GM12801 (cell line): Measurements from ENCODE around the gene TMEM98.

Experiments used
- CTCF ChIP-seq: IDR thresholded peaks from one replicate; pipeline ENCODE4 v1.5.1; 2011; ENCODE audit warnings: control low read depth; ENCODE audit not compliant: insufficient read length; ENCODE audit errors: extremely low read depth

Gene TMEM98

DNA sequence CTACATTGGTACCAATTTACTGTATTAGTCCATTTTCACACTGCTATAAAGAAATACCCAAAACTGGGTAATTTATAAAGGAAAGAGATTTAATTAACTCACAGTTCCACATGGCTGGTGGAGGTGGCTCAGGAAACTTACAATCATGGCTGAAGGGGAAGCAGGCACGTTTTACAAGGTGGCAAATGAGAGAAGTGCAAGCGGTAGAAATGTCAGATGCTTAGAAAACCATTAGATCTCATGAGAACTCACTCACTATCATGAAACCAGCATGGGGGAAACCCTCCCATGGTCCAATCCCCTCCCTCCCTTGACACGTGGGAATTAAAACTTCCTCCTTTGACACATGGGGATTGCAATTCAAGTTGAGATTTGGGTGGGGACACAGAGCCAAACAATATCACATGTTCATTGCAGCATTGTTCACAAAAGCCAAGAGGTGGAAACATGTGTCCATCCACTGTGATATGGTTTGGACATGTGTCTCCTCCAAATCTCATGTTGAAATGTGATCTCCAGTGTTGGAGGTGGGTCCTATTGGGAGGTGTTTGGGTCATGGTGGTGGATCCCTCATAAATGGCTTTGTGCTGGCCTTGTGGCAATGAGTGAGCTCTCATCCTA is 60.6 kb downstream of the TMEM98 start:
- no peak for TF ChIP-seq CTCF

DNA sequence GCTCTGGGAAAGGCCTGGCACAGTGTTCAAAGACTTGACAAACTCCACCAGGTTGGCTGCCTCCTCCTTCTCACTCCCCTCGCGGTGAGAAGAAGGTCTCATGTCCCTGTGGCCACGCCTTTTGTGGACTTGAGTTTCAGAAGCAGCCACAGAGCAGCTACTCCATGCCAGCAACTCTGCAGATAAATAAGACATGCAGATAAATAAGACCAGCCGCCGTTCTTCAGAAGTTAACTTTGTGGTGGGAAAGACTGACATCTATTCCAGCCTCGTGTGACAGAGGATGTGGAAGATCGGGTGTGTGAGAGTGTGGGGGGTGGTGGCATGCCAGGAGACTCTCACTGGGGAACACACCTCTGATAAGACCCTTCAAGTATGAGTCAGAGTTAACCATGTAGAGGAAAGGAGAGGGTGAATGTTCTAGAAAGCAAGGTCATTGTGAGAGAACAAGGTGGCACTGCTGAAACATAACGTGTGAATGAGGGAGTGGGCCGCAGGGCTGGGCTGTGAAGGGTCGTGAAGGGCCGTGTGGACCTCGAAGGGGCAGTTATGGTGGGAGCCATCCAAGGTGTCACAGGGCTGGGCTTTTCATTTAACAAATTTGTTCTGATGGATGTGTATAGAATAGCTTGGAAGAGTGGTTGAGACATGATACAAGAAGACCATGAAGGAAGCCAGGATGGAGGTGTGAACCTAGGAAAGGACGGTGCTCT is 64.5 kb downstream of the TMEM98 start:
- no peak for TF ChIP-seq CTCF

DNA sequence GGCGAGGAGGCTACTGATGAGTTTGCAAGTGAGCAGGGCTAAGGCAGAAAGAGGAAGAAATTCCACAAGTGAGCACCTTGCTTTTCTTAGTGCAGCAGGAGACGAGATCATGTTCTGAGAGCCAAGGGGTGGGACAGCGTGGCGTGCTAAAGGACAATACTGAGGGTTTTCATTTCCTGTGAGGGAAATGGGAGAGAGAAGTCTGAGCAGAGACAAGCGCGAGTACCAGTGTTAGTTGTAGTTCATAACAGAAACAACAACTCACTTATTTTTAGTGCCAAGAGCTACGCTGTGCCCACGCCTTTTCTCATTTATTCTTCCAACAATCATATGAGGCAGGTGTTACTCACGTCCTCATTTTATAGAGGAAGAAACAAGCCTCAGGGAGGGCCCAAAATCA is 66.0 kb downstream of the TMEM98 start:
- TF ChIP-seq CTCF = no peak
